ENCODE measurements around the gene SAMD4A.

GRCh38 chr14:54749727-54750126 is 182.8 kb downstream of the SAMD4A start:
- TF ChIP-seq CTCF (IDR thresholded peaks at IDR 0.05): no peak
- TF ChIP-seq POLR2A (IDR thresholded peaks at IDR 0.05): no peak
